PC-3 (cell line): Measurements from ENCODE around the gene GKN1. TPM values are rescaled to one million over a fixed set of nuclear protein-coding genes. Genes with fewer than 3 reads are reported as not detected.
A peak's percentile ranks its signal among the peaks of the same experiment; 100 is the strongest.

Experiments used
- ATAC-seq: fragments of 200-7000 bp; cut with Tn5 transposase; 2 replicates; pipeline ENCODE4 v1.9.1; 2020; ENCODE audit warnings: mild to moderate bottlenecking, moderate library complexity
- BruUV-seq: library from RNA; stranded (reverse); fragments of 400-500 nt; replicated peaks from 2 replicates; lab custom pipeline; 2021; lab: Mats Ljungman, UMichigan
- CTCF ChIA-PET: fragments of 300-600 bp; sonication (Branson Sonifier 250); formaldehyde crosslinking; loops from one replicate; lab custom pipeline; 2022; ENCODE audit warnings: antibody characterized with exemption; lab: Charles Lee
- POLR2A ChIA-PET: fragments of 300-600 bp; sonication (Branson Sonifier 250); formaldehyde crosslinking; loops from one replicate; lab custom pipeline; 2022; ENCODE audit warnings: antibody characterized with exemption; ENCODE audit not compliant: unreplicated experiment; lab: Charles Lee
- DNase-seq: peaks from one replicate; pipeline ENCODE4 v3.0.0-alpha.2; 2015
- H2AFZ ChIP-seq: fragments of 300-600 bp; sonication (generic); 2 replicates; pipeline ENCODE4 v1.6.0; 2016; ENCODE audit warnings: antibody characterized with exemption, low read length
- H3F3A ChIP-seq: fragments of 300-600 bp; sonication (generic); one replicate; pipeline ENCODE4 v1.6.0; 2017; ENCODE audit warnings: antibody characterized with exemption, low read length, control low read depth, mild to moderate bottlenecking; ENCODE audit not compliant: unreplicated experiment
- H3K27ac ChIP-seq: fragments of 300-600 bp; sonication (generic); 2 replicates; pipeline ENCODE4 v1.5.1; 2016; ENCODE audit warnings: mild to moderate bottlenecking, low read length
- H3K27me3 ChIP-seq: fragments of 300-600 bp; sonication (generic); 2 replicates; pipeline ENCODE4 v1.6.1; 2016; ENCODE audit warnings: low read length, mixed read lengths
- H3K36me3 ChIP-seq: fragments of 300-600 bp; sonication (generic); 2 replicates; pipeline ENCODE4 v1.6.1; 2016; ENCODE audit warnings: low read depth, mixed run types, low read length, mixed read lengths
- H3K4me1 ChIP-seq: fragments of 300-600 bp; sonication (generic); 2 replicates; pipeline ENCODE4 v1.5.1; 2016; ENCODE audit warnings: low read length; ENCODE audit not compliant: insufficient read depth
- H3K4me2 ChIP-seq: fragments of 300-600 bp; sonication (generic); 2 replicates; pipeline ENCODE4 v1.6.0; 2016; ENCODE audit warnings: low read length
- H3K4me3 ChIP-seq: fragments of 300-600 bp; sonication (generic); 2 replicates; pipeline ENCODE4 v1.5.1; 2016; ENCODE audit warnings: mild to moderate bottlenecking, low read length, mixed read lengths
- H3K79me2 ChIP-seq: fragments of 300-600 bp; sonication (generic); 2 replicates; pipeline ENCODE4 v1.6.1; 2017; ENCODE audit warnings: low read length, mixed read lengths
- H3K9ac ChIP-seq: fragments of 300-600 bp; sonication (generic); 2 replicates; pipeline ENCODE4 v1.6.0; 2016; ENCODE audit warnings: mild to moderate bottlenecking, low read length
- H3K9me2 ChIP-seq: fragments of 300-600 bp; sonication (generic); replicated peaks from 2 replicates; pipeline ENCODE4 v1.6.1; 2016; ENCODE audit warnings: mixed run types, low read length, mixed read lengths
- H3K9me3 ChIP-seq: fragments of 300-600 bp; sonication (generic); 2 replicates; pipeline ENCODE4 v1.6.1; 2016; ENCODE audit warnings: low read length, mixed read lengths
- H4K20me1 ChIP-seq: fragments of 300-600 bp; sonication (generic); 2 replicates; pipeline ENCODE4 v1.6.1; 2016; ENCODE audit warnings: low read length, mixed read lengths
- EZH2 ChIP-seq: fragments of 300-600 bp; sonication (generic); IDR thresholded peaks from one replicate; pipeline ENCODE4 v1.6.1; 2017; ENCODE audit warnings: antibody characterized with exemption, mild to moderate bottlenecking, low read length; ENCODE audit not compliant: unreplicated experiment
- EZH2phosphoT487 ChIP-seq: fragments of 300-600 bp; sonication (generic); IDR thresholded peaks from 2 replicates; pipeline ENCODE4 v1.6.1; 2018; ENCODE audit warnings: mild to moderate bottlenecking, antibody characterized with exemption, low read length, borderline replicate concordance
- intact Hi-C: fragments of 100-400 bp; cut with micrococcal nuclease; formaldehyde crosslinking; loops from 2 replicates; pipeline ENCODE4 v1.9.0; 2023
- total RNA-seq: library from RNA; depleted of rRNA; stranded (reverse); fragments of >200 nt; gene quantifications from 2 replicates; pipeline ENCODE4 v1.2.3, GENCODE V29; 2014
- TF ChIP-seq, protein P1 (sequence below): fragments of 300-600 bp; sonication (generic); conservative IDR thresholded peaks from 2 replicates; pipeline ENCODE4 v1.5.1; 2017; ENCODE audit warnings: antibody characterized with exemption, low read depth, mild to moderate bottlenecking, low read length

Gene GKN1
- total RNA-seq, 1 experiment from 2014 or later, result not detected

DNA sequence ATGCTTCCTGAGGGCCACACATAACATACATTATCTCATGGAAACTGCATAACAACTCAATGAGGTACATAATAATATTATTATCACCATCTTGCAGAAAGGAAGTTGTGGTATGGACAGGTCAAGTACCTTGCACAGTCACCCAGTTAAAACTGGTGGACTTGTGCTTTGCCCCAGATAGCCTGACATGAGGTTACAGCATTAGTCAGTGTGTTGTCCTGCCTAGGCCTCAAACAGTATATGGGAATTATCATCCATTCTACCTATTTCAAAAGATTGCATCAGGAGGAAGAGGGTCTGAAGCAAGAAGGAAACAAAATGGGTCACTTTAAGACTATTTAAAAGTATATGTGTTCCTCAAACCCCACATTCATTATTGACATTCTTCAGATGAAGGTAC, 33.2 kb downstream of the GKN1 start:
- DNase-seq (no peak), ATAC-seq (no peak)
- no peaks in the 10 kb centered on the region for H3F3A ChIP-seq
- TF ChIP-seq, protein P1, sequence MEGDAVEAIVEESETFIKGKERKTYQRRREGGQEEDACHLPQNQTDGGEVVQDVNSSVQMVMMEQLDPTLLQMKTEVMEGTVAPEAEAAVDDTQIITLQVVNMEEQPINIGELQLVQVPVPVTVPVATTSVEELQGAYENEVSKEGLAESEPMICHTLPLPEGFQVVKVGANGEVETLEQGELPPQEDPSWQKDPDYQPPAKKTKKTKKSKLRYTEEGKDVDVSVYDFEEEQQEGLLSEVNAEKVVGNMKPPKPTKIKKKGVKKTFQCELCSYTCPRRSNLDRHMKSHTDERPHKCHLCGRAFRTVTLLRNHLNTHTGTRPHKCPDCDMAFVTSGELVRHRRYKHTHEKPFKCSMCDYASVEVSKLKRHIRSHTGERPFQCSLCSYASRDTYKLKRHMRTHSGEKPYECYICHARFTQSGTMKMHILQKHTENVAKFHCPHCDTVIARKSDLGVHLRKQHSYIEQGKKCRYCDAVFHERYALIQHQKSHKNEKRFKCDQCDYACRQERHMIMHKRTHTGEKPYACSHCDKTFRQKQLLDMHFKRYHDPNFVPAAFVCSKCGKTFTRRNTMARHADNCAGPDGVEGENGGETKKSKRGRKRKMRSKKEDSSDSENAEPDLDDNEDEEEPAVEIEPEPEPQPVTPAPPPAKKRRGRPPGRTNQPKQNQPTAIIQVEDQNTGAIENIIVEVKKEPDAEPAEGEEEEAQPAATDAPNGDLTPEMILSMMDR, result no peak
- TF ChIP-seq EZH2phosphoT487 (no peak), EZH2 (no peak)
- CTCF ChIA-PET, result no interaction called here
- H3K79me2 ChIP-seq, result no peaks in the 10 kb centered on the region
- no peaks in the 10 kb centered on the region; the same call in 1 of the 2 replicates for H3K4me1 ChIP-seq
- intact Hi-C loops, result no loop called here
- no peaks in the 10 kb centered on the region for H3K36me3 ChIP-seq
- 0 out of 2 replicates have a peak, but pooled peaks cover 3% of the 10 kb centered on the region for H3K9me2 ChIP-seq
- POLR2A ChIA-PET, result no interaction called here
- BruUV-seq, result no TSS peak
- no peaks in the 10 kb centered on the region for H4K20me1 ChIP-seq
- no peak overlapping the region for H3K4me2 ChIP-seq
- H3K9ac ChIP-seq, result no peak overlapping the region
- no peak overlapping the region for H3K4me3 ChIP-seq
- H2AFZ ChIP-seq, result no peak overlapping the region
- no peaks in the 10 kb centered on the region for H3K27me3 ChIP-seq
- no peaks in the 10 kb centered on the region for H3K9me3 ChIP-seq
- no peak overlapping the region for H3K27ac ChIP-seq

DNA sequence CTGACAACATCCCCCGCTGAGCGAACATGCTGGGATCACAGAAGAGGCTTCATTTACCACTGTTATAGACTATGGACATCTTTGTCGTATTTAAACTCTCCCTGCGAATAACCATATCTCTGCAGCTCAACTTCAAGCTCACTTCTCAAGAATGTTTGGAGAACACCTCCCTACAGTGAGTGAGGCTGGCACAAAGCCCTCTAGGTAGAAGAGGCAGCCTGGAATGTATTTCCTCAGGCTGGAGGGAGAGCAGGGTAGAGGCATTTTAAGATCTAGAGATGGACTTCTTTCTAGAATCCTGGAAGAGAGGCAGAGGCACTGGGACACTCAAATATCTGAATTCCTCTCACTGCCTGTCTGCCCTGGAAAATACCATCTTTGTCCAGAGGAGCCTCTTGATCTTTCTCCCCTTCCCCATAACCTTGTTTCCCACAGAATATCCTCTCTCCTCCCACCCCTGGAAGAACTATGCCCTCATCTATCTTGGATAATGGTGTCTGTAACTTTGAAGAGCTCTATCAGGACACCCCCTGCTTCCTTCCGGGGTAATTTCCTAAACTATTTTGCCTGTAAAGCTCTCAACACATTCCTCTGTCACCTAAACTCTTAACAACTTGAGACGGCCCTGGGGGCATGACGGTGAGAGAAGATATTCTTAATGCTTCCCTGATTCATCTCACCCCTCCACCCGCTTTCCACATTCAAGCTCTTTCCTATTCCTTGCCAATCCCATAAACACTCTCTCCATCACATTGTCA, 36.2 kb downstream of the GKN1 start:
- H3K4me3 ChIP-seq, result no peak overlapping the region
- DNase-seq (peak; percentile 46), ATAC-seq (no peak)
- H3F3A ChIP-seq, result no peaks in the 10 kb centered on the region
- intact Hi-C loops, result loop anchor here (10.0 kb wide), 1 partner anchor 154 kb away; no protein-coding TSS in a partner anchor
- H3K79me2 ChIP-seq, result peaks cover 23% of the 10 kb centered on the region
- no peak overlapping the region for H2AFZ ChIP-seq
- no peaks in the 10 kb centered on the region for H3K9me3 ChIP-seq
- H3K4me2 ChIP-seq, result no peak overlapping the region
- no TSS peak for BruUV-seq
- no peaks in the 10 kb centered on the region for H3K36me3 ChIP-seq
- ChIA-PET POLR2A (no interaction called here), CTCF (no interaction called here)
- no peak overlapping the region for H3K9ac ChIP-seq
- H4K20me1 ChIP-seq, result no peaks in the 10 kb centered on the region
- peaks cover 8% of the 10 kb centered on the region; the same call in 1 of the 2 replicates for H3K4me1 ChIP-seq
- H3K27ac ChIP-seq, result no peak overlapping the region
- no peaks in the 10 kb centered on the region for H3K27me3 ChIP-seq
- no peak for TF ChIP-seq EZH2
- no peak for TF ChIP-seq EZH2phosphoT487
- TF ChIP-seq, protein P1, result no peak
- 0 out of 2 replicates have a peak, but pooled peaks cover 3% of the 10 kb centered on the region for H3K9me2 ChIP-seq

DNA sequence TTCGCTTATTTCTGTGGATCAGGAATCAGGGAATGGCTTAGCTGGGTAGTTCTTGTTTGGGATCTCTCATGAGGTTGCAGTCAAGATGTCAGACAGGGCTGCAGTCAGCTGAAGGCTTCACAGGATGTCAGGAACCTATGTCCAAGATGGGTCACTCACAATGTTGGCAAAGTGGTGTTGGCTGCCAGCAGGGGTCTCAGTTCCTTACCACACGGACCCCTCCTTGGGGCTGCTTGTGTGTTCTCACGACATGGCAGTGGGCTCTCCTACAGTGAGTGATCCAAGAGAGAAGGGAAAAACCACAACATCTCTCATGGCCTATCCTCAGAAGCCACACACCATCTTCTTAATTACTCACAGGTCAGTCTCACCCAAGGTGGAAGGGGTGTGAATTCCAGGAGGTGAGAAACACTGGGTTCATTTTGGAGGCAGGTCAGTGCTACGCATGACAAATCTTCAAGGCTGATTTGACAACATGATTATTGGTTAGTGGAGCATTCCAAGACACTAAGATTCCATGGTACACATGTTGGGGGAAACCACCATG, 37.2 kb downstream of the GKN1 start:
- intact Hi-C loops, result loop anchor here (10.0 kb wide), 1 partner anchor 153 kb away; no protein-coding TSS in a partner anchor
- no TSS peak for BruUV-seq

More for the DNA sequence above, 37.2 kb downstream of the GKN1 start:
- POLR2A ChIA-PET, result no interaction called here
- Histone ChIP-seq H4K20me1 (no peaks in the 10 kb centered on the region), H3K4me2 (no peak overlapping the region), H3K9ac (no peak overlapping the region), H3K9me3 (no peaks in the 10 kb centered on the region), H3K27ac (no peak overlapping the region), H3K4me3 (no peak overlapping the region), H3K9me2 (no peaks in the 10 kb centered on the region), H3K79me2 (peaks cover 34% of the 10 kb centered on the region), H2AFZ (no peak overlapping the region), H3F3A (no peaks in the 10 kb centered on the region), H3K27me3 (no peaks in the 10 kb centered on the region), H3K4me1 (peaks cover 8% of the 10 kb centered on the region; the same call in 1 of the 2 replicates), H3K36me3 (no peaks in the 10 kb centered on the region)
- DNase-seq, result no peak
- CTCF ChIA-PET, result no interaction called here
- no peak for ATAC-seq
- TF ChIP-seq EZH2, result no peak
- TF ChIP-seq EZH2phosphoT487, result no peak
- TF ChIP-seq, protein P1, result peak; percentile 29; the same call in 1 of the 2 replicates
